MG63 (cell line): ENCODE results near the gene DLL3. TPM values are rescaled to one million over a fixed set of nuclear protein-coding genes. Genes with fewer than 3 reads are reported as not detected.
"Not testable (repeated sequence)": the region's sequence is repeated elsewhere in the genome, so short reads cannot be mapped to it uniquely, and the experiment has no call there.

Source experiments
- DNase-seq: peaks from one replicate; pipeline ENCODE4 v3.0.0-alpha.2; 2020
- H3K27me3 ChIP-seq: fragments of 250-450 bp; sonication (Bioruptor Pico); 2 replicates; pipeline ENCODE4 v1.5.1; 2020; ENCODE audit warnings: mild to moderate bottlenecking, moderate library complexity
- H3K36me3 ChIP-seq: fragments of 250-450 bp; sonication (Bioruptor Pico); 2 replicates; pipeline ENCODE4 v1.5.1; 2020; ENCODE audit warnings: mild to moderate bottlenecking, moderate library complexity
- H3K4me3 ChIP-seq: fragments of 250-450 bp; sonication (Bioruptor Pico); 2 replicates; pipeline ENCODE4 v1.5.1; 2020; ENCODE audit warnings: mild to moderate bottlenecking, moderate library complexity
- H3K9me3 ChIP-seq: fragments of 250-450 bp; sonication (Bioruptor Pico); 2 replicates; pipeline ENCODE4 v1.5.1; 2020; ENCODE audit warnings: mild to moderate bottlenecking, moderate library complexity
- total RNA-seq: library from RNA; depleted of rRNA; stranded (reverse); fragments of >200 nt; shearing (Covaris generic); gene quantifications from 2 replicates; pipeline ENCODE4 v1.2.3, GENCODE V29; 2014; ENCODE audit warnings: low replicate concordance; rRNA removed

DLL3 gene
- 1.7 and 5.6 TPM in 2 replicates for total RNA-seq

DNA sequence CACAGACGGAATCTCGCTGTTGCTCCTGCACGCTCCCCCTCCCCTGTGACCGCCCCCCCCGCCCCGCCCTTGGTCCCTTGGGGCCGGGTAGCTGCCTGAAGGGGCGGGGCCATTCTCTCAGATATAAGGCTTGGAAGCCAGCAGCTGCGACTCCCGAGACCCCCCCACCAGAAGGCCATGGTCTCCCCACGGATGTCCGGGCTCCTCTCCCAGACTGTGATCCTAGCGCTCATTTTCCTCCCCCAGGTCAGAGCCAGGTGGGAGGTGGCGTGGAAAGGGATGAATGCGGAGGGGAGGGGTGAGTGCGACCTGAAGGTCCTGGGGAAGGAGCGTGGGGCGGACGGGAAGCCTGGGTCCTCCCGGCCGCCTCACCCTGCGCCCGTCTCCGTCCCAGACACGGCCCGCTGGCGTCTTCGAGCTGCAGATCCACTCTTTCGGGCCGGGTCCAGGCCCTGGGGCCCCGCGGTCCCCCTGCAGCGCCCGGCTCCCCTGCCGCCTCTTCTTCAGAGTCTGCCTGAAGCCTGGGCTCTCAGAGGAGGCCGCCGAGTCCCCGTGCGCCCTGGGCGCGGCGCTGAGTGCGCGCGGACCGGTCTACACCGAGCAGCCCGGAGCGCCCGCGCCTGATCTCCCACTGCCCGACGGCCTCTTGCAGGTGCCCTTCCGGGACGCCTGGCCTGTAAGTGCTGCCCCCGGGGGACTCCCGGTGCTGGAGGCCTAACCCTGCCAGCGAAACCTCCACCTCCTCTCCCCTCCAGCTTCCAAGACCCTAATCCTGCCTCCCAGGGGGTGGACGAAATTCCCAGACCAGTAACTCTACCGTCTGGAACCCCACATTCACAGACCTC, at the start of gene DLL3:
TSS of gene DLL3 (plus strand) at position 150 of the 845 bp plus-strand sequence. CDS start at position 178, 28 bp downstream.
- H3K9me3 ChIP-seq: no peaks in the 10 kb centered on the region
- peaks cover 41% of the 10 kb centered on the region for H3K27me3 ChIP-seq
- H3K4me3 ChIP-seq: no peak within 1 kb of the TSS
- DNase-seq: peak; percentile 17
- no peaks in the 10 kb centered on the region for H3K36me3 ChIP-seq

- no peaks in the 10 kb centered on the region for H3K27me3 ChIP-seq
- peaks cover 55% of the 10 kb centered on the region for H3K36me3 ChIP-seq
- no peak for DNase-seq
- H3K9me3 ChIP-seq: no peaks in the 10 kb centered on the region; the same call in 1 of the 2 replicates
- H3K4me3 ChIP-seq: no peak overlapping the region
These were observed 49.5 kb upstream of the DLL3 start for GRCh38 chr19:39449116-39449797.

GRCh38 chr19:39451257-39451656, 47.5 kb upstream of the DLL3 start:
- H3K36me3 ChIP-seq: peaks cover 62% of the 10 kb centered on the region
- not testable (repeated sequence) for H3K27me3 ChIP-seq, H3K4me3 ChIP-seq, H3K9me3 ChIP-seq, DNase-seq

DNA sequence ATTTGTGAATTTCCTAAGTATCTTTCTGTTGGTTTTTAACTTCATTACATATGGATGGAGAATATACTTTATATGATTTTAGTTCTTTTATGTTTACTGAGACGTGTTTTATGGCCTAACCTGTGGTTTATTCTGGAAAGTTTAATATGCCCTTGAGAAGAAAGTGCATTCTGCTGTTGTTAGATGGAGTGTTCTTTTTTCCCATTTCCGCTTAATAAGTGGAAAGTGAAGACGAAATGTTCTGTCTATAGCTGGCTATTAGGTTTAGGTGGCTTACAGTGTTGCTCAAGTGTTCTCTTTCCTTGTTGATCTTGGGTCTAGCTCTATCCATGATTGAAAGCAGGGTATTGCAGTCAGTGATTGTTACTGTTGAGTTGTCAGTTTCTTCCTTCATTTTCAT, 35.3 kb upstream of the DLL3 start:
- Histone ChIP-seq H3K4me3 (no peak overlapping the region), H3K36me3 (peaks cover 88% of the 10 kb centered on the region), H3K27me3 (no peaks in the 10 kb centered on the region), H3K9me3 (no peaks in the 10 kb centered on the region)
- DNase-seq: no peak

DNA sequence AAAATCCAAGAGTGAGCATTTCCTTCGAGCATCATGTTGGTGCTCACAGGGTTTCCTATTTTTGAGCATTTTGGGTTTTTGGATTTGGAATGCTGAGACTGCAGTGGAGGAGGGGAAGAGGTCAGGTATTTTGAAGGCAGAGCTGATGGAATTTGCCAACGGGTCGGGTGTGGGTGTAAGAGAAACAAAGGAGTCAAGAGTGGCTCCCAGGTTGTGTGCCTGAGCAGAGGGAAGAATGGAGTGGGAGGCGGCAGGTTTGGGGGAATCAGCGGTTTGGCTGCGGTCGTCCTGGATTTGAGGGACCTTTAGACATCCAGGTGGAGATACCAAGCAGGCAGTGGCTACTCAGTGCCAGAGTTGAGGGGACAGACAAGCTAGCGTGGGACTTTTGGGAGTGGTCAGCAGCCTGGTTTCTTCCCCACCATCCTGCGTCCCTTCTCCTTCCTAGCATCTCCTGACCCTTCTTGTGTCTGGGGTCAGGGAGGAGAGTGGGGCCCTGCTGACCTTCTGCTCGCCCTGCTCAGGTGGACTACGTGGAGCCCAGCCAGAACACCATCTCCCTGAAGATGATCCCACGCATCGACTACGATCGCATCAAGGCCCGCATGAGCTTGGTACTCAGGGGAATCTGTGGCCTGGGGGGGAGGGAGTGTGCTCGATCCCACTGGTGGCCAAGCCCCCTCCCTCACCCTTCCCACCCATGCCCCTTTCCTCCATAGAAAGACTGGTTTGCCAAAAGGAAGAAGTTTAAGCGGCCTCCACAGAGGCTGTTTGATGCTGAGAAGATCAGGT, 32.6 kb upstream of the DLL3 start:
- peaks cover 88% of the 10 kb centered on the region for H3K36me3 ChIP-seq
- no peak for DNase-seq
- H3K9me3 ChIP-seq: no peaks in the 10 kb centered on the region

DNA sequence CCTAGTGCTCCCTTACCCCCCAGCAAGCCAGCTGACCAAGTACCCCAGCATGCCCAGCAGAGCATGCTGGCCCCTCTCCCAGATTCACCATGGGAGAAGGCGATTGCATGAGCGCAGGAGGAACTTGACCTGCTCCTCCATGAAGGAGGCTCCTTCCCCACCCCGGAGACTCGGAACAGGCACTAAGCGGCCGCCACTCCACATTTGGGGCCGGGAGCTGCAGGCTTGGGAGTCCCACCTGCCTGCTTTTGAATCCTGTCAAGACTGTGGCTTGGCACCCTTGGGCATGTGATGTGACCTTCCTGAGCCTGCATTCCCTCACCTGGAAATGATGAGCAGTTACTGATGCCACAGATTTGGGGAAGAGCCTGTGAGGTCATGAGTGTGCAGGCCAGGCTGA, 30.8 kb upstream of the DLL3 start:
- Histone ChIP-seq H3K9me3 (no peaks in the 10 kb centered on the region), H3K27me3 (no peaks in the 10 kb centered on the region), H3K36me3 (peaks cover 96% of the 10 kb centered on the region), H3K4me3 (no peak overlapping the region)
- no peak for DNase-seq

More for the DNA sequence above, 32.6 kb upstream of the DLL3 start:
- H3K4me3 ChIP-seq: no peak overlapping the region
- H3K27me3 ChIP-seq: no peaks in the 10 kb centered on the region

GRCh38 chr19:39469036-39469435, 29.7 kb upstream of the DLL3 start:
- no peaks in the 10 kb centered on the region for H3K9me3 ChIP-seq
- H3K4me3 ChIP-seq: no peak overlapping the region
- no peaks in the 10 kb centered on the region for H3K27me3 ChIP-seq
- H3K36me3 ChIP-seq: peaks cover 100% of the 10 kb centered on the region
- DNase-seq: no peak

- Histone ChIP-seq H3K9me3 (no peaks in the 10 kb centered on the region), H3K36me3 (peaks cover 100% of the 10 kb centered on the region), H3K27me3 (no peaks in the 10 kb centered on the region), H3K4me3 (no peak overlapping the region)
- no peak for DNase-seq
These were observed 29.2 kb upstream of the DLL3 start for GRCh38 chr19:39469567-39469966.

DNA sequence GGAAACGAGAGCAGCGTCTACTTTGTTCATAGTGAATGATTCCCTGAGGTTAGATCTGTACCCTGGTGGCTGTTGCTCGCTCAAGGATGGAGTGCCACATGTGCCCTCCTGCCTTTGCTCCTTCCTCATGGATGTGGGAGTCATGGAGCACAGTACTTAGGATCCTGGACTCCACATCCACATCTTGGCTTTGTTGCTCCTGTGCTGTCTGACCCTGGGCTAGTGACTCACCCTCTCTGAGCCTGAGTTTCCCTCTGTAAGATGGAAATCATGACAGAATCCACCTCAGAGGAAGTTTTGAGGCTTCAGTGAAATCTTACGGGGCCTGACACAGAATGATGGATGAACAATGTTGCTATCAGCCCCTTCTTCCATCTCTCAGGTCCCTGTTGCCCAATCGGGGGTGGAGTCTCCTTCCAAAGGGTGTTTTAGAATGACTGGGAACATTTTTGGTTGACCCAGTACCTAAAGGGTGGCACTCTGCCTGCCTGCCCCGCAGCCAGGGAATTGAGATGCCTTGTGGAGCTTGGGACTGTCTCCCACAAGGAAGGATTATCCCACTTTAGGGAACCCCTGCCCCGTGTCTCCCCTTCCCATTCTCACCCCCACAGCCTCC, 27.9 kb upstream of the DLL3 start:
- Histone ChIP-seq H3K27me3 (no peaks in the 10 kb centered on the region), H3K9me3 (no peaks in the 10 kb centered on the region), H3K4me3 (no peak overlapping the region), H3K36me3 (peaks cover 97% of the 10 kb centered on the region)
- no peak for DNase-seq

DNA sequence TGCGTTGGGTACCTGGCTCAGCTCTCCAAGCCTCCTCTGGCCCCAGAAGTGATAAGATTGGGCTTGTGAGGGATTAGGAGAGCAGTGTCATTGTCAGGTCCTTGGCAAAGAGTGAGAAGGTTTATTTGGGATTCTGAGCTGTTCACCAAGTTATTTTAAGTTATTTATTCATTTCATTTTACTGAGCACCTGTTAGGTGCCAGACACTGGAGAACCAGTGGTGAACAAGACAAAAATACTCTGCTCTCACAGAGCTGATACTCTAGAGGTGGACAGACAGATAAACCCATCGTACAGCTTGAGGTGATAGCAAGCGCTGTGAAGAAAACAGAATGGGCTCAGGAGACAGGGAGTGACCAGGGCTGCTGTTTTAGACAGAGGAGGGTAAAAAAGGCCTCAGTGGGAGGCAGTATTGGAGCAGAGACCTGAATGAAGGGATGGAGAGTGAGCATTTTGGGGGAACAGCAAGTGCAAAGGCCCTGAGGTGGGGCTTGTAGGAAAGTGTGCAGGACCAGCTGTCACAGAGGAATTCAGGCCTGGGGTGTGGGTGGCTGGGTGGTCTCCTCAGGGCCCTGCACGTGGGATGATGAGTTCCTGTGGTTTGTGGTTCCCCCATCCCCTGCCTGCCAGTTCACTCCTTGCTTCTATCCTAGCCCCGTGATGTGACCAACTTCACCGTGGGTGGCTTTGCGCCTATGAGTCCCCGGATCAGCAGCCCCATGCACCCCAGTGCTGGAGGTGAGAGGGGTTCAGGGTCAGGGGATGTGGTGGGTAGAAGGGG, 26.8 kb upstream of the DLL3 start:
- H3K4me3 ChIP-seq: no peak overlapping the region
- H3K36me3 ChIP-seq: peaks cover 97% of the 10 kb centered on the region
- H3K9me3 ChIP-seq: no peaks in the 10 kb centered on the region
- H3K27me3 ChIP-seq: no peaks in the 10 kb centered on the region
- DNase-seq: no peak

DNA sequence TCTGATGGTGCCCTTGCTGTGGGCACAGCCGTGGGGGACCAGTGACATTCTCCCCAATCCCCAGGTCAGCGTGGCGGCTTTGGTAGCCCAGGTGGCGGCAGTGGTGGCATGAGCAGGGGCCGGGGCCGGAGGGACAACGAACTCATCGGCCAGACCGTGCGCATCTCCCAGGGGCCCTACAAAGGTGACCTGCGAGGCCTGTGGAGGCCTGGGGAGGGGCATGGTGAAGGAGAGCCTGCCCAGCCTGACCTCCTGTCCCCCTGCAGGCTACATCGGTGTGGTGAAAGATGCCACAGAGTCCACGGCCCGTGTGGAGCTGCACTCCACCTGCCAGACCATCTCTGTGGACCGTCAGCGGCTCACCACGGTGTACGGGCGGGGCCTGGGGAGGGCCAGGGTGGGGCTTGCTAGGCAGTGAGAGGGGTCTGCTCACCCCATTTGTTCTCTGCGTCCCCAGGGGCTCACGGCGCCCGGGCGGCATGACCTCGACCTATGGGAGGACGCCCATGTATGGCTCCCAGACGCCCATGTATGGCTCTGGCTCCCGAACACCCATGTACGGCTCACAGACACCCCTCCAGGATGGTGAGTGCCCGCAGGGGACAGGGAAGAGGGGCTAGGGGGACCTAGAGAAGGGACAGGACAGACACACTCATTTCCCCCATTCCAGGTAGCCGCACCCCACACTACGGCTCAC, 25.9 kb upstream of the DLL3 start:
- no peak for DNase-seq
- no peaks in the 10 kb centered on the region for H3K9me3 ChIP-seq
- H3K4me3 ChIP-seq: no peak overlapping the region
- no peaks in the 10 kb centered on the region for H3K27me3 ChIP-seq
- H3K36me3 ChIP-seq: peaks cover 87% of the 10 kb centered on the region

DNA sequence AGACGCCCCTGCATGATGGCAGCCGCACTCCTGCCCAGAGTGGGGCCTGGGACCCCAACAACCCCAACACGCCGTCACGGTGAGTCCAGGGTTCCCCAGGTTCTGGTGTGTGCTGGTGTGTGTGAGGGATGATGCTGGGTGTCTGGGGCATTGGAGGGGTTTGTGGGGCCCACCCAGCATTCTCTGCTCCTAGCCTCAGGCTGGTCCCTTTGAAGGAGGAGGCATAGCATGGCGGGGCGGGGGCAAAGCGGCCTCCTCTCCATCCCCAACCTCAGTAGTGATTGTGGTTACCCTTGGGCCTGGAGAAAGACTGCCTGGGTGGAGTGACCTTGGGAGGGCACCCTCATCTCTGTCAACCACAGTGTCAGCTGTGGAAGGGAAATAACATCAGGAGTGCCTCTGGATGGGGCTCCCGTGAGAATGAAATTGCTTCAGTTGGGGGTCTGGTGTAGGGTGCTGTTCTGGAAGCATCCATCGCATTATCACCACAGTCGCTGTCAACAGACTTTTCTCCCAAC, 25.2 kb upstream of the DLL3 start:
- Histone ChIP-seq H3K36me3 (peaks cover 81% of the 10 kb centered on the region), H3K9me3 (no peaks in the 10 kb centered on the region), H3K27me3 (no peaks in the 10 kb centered on the region), H3K4me3 (no peak overlapping the region)
- no peak for DNase-seq

DNA sequence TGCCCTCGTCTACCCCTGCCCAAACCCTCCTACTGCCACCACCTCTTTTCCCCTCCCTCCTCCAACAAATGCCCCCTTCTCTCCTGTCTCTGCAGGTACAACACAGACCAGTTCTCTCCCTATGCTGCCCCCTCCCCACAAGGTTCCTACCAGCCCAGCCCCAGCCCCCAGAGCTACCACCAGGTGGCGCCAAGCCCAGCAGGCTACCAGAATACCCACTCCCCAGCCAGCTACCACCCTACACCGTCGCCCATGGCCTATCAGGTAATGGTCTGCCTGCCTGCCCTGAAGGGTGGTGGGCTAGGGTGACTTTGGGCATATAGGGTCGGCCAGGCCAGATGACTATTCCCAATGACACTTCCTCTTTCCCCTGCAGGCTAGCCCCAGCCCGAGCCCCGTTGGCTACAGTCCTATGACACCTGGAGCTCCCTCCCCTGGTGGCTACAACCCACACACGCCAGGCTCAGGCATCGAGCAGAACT, 24.6 kb upstream of the DLL3 start:
- peak; percentile 47 for DNase-seq
- Histone ChIP-seq H3K36me3 (peaks cover 75% of the 10 kb centered on the region), H3K4me3 (no peak overlapping the region), H3K9me3 (no peaks in the 10 kb centered on the region), H3K27me3 (no peaks in the 10 kb centered on the region)

- no peaks in the 10 kb centered on the region for H3K9me3 ChIP-seq
- no peak for DNase-seq
- peaks cover 60% of the 10 kb centered on the region for H3K36me3 ChIP-seq
- no peak overlapping the region for H3K4me3 ChIP-seq
- no peaks in the 10 kb centered on the region for H3K27me3 ChIP-seq
These were observed 23.0 kb upstream of the DLL3 start for GRCh38 chr19:39475748-39476147.

GRCh38 chr19:39479319-39479801, 19.4 kb upstream of the DLL3 start:
- H3K4me3 ChIP-seq, H3K27me3 ChIP-seq, DNase-seq, H3K9me3 ChIP-seq: not testable (repeated sequence)
- peaks cover 53% of the 10 kb centered on the region for H3K36me3 ChIP-seq
